ENCODE results near the gene PRDM11.

PRDM11 gene

DNA sequence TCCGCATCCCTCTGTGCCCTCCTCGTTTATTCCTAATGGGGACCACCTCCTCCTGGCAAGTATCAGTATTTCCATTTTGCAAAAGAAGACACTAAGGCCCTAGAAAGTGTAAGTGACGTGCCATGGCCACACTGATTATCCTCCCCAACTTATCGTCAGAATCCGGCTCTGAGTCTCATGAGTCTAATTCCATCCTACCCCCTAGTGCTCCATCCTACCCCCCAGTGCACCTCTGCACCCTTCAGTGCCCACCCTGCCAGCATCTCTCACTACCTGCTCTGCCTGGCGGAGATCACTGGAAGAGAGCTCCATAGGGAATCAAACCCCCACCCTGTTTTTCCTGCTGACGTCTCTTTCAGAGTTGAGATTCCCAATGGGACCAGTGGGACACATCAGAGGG lies 31.8 kb downstream of the PRDM11 start:
- DNase-seq (ENCODE audit: low spot score): no peak

DNA sequence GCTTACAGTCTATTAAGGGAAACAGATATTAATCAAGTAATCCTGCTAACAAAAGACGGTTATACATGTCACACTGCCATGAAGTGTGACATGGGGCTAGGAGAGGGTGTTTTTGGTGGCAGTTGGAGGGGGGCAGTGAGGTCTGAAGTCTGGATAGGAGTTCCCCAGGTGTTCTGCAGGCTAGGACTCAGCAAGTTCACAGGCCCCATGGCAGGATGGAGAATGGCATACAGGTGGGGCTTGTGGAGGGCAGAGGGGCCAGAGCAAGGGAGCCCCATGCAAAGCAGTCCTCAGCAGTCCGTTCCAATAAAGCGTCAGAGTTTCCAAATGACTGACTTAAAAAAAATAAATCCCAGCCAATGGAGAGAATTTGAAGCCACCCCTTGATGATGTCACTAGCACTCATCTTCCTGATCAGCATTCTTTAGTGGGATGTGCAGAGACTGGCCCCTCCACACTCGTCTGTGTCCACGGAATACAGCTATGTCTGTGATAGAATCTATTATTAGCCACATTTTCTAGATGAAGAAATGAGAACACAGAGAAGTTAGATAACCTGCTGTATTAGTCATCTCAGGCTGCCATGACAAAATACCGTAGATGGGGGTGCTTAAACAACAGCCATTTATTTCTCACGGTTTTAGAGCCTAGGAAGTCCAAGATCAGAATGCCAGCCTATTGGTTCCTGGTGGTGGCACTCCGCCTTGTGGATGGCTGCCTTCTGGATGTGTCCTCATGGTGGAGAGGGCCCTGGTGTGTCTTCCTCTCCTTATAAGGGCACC lies 32.6 kb downstream of the PRDM11 start:
- DNase-seq (ENCODE audit: low spot score): peak; percentile 9

DNA sequence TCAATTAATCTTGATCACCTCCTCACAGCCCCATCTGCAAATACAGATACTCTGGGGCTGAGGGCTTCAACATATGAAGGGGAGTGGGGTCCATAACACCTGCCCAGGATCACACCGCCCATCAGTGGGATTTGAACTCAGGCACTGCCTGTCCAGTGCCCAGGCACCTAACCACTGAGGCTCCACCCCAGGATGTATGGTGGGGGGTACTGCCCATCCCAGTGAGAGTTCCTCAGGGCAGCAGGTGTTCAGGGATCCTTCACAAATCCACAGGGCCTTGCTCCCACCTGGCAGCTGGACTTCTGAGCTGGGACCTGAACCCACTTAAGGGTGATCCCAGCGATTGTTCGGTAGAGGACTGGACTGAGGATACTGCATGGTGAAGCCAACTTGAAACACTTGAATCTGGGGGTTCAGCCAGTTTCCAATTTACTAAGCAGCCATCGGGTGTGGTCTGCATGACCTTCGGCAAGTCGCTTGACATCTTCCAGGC lies 33.3 kb downstream of the PRDM11 start:
- DNase-seq (ENCODE audit: low spot score): no peak

DNA sequence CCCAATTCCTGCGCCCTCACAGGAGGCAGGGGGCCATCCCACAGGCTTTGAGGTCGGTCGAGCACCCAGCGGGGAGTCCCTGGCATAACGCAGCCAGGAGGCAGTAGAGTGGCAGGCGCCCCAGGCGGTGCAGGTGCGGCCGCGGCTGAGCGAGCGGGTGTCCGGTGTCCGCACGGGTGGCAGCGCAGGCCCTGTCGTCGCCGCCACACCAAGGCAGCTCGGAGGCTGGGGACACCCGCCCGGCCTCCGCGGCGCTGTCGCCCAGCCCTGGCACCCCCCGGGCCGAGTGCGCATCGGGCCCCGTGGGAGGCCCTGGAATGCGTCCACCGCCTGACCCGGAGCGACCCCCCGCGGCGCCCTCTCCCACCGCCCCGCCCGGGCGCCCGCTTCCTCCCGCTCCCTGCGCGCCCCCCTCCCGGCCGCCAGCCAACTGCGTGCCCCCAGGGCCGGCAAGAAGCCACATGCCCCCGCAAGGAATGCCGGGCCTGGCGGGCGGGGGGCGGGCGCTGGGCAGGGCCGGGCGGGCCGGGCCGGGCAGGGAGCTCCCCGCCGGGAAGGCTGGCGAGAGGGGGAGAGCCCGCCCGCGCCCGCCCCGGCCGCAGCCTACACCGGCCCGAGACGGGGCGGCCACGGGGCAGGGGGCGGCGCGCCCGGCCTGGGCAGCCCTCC lies 33.9 kb downstream of the PRDM11 start:
- DNase-seq (ENCODE audit: low spot score): peak; percentile 19

DNA sequence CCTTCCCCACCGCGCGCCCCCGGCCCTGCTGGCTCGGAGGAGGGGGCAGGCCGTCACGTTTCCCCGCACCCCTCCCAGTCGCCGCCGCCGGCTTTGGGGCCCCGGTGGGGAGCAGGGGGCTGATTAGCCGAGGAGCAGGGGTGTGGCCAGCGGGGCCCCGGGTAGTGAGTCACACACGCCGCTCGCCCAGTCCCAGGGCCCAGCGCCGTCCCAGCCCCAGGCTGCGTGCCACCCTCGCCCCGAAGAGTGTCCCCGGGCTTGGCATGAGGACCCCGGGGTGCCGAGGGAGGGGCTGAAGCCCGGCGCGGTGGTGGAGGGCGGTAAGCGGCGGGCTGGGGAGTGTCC lies 34.4 kb downstream of the PRDM11 start:
- DNase-seq (ENCODE audit: low spot score): peak; percentile 74

DNA sequence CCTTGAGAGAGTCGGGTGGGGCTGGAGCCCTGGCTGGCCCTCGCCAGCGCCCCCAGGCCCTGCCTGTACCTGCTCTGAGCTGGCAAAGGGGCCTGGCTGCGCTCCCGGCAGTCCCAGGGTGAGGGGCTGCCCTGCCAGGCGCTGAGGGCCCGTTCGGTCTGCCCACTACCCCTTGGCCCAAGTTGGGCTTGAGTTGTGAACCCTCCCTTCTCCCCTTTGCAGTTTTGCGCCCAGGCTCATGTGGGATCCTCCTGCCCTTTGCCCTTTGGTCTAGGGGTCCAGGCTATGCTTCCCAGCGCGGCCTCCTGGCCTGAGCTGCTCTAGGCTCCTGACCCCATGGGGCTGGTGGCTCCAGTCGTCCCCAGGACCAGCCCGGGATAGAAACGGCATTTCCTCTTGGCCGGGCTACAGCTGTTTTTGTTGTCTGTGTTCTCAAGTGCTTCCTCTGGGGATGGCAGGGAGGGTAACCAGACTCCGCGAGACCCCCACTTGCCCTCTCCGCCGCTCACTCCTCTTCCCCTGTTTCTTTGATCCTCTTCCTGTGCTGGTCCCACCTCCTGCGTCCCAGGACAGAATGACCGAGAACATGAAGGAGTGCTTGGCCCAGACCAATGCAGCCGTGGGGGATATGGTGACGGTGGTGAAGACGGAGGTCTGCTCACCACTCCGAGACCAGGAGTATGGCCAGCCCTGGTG lies 34.9 kb downstream of the PRDM11 start:
- DNase-seq (ENCODE audit: low spot score): no peak

DNA sequence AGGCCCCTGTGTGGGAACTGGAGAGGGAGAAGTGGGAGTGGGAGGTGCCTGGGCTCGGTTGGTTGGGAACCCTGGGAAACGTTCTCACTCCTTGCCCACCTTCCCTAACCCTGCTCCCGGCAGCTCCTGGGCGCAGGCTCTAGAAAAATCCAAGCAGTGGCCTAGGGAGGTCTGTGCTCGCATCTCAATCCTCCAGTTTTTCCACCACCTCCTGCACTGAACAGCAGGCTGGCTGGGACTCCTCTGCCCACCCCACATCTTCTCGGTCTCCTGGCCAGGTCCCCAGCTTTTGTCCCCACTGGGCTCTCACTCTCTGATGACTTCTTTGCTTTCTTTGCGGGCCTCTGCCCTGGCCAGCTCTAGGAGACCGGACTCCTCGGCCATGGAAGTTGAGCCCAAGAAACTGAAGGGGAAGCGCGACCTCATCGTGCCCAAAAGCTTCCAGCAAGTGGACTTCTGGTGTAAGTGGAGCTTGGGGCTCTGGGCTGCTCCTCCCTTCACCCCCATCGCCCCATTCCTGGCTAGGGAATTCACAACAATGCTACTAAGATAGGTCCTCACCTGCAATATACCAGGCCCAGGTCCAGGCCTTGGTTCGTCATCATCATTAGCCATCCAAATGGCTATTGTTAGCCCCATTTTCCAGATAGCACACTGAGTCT lies 35.6 kb downstream of the PRDM11 start:
- DNase-seq (ENCODE audit: low spot score): no peak

DNA sequence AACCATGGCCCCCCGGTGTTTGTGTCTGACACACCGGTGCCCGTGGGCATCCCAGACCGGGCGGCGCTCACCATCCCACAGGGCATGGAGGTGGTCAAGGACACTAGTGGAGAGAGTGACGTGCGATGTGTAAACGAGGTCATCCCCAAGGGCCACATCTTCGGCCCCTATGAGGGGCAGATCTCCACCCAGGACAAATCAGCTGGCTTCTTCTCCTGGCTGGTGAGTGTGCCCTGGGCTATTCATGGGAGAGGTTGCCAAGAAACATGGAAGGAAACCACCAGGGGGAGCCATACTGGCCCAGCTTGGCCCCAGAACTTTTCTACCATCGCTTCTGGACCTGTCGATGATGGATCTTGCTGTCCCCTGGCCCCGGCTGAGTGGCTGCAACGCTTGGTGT lies 36.5 kb downstream of the PRDM11 start:
- DNase-seq (ENCODE audit: low spot score): peak; percentile 57

DNA sequence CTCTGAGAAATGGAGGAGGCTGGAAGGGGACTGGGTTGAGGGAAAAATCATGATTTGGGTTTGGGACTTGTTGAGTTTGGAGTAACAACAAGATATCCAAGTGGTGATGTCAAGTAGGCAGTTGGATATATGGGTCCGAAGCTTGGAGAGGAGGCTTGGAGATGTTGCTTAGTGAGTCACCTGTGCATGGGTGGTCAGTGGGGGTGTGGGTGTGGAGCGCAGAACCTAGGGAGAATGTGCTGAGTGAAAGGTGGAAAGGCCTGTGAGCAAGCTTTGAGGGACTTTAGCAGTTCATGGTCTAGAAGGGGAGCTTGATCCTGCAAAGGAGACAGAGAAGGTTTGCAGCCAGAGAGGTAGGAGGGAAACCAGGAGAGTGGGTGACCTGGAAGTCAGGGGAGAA lies 38.2 kb downstream of the PRDM11 start:
- no peak for DNase-seq (ENCODE audit: low spot score)

DNA sequence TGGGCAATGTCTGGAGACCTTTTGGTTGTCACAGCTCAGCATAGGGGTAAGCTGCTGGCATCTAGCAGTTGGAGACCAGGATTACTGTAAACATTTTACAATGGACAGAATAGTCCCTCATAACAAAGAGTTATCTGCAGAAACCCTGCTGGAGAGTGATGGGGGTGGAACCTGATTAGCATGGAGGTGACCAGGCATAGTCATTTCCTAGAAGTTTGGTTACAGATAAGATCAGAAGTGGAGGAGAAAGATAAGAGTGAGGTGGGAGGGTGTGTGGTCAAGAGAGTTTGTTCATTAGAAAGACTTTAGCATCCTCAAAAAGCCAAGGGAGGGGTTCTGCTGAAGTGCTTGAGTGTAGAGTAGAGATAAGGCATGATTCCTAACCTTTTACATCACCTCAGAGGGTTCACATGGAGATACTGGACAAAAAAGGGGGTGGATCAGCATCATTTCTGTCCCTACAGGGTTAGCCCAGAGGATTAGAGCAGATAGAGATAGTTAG lies 38.8 kb downstream of the PRDM11 start:
- DNase-seq (ENCODE audit: low spot score): no peak

DNA sequence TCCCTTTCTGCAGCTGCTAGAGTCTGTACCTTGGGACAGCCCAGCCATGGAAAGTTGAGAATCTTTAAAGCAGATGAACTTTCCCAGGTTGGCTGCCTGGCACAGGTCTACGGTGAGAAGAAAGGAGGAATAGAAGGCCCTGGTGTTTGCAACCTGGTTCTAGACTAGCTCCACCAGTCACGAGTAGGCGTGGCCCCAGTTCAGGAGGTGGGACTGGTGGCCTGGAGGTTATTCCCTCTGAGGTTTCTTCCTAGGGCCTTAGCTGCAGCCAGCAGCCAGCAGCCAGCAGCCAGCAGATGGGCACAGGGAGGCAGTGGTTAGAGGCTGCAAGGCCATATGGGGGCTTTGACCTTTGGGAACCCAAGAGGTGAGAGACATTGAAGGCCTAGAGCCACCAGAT lies 40.9 kb downstream of the PRDM11 start:
- DNase-seq (ENCODE audit: low spot score): no peak

DNA sequence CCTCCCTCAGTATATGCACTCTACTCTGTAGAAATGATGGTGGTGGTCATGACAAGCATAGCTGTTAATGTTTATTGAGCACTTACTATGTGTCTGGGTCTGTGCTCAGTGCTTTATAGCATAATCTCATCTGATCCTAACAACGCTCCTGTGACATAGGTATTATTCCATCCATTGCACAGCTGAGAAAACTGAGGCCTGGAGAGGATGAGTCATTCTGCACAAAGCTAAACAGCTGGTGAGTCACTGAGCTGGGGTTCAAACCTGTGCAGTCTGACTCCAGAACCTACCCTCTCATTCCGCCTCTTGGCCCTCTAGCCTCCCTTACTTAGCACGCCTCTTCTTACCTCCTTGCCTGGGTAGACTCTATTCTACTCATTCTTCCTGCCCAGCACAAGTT lies 41.7 kb downstream of the PRDM11 start:
- no peak for DNase-seq (ENCODE audit: low spot score)

DNA sequence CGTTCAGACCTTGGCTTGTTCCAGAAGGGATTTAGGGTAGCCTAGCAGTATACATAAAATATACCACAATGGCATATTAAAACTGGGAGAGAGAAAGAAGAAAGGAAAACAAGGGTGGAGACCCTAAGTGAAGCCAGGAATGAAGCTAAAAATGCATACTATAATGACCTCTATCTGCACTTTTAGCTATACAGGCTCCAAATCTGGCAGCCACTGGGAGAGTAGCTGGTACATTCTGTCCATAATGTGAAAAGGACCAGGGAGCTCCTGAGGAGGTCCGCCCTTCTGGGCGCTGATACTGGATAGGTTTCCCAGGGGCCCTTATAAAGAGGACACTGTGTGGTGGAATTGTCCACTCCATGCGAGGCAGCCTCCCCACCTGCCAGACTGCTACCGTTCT lies 42.8 kb downstream of the PRDM11 start:
- no peak for DNase-seq (ENCODE audit: low spot score)

DNA sequence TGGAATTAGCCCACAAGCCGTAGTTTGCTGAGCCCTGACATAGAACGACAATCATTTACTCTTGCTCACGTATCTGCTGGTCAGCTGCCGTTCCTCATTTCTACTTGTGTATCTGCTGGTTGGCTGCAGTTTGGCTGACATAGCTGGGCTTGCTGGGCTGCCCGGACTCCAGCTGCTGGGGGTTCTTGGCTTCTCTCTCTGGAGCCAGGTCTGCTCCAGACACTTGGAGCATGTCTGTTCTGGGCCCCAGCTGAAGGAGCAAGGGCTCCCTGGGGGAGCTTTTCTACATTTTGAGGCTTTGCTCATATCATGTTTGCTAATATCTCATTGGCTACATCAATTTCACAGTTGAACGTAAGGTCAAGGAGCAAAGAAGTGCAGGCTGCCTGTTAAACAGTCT lies 47.3 kb downstream of the PRDM11 start:
- no peak for DNase-seq (ENCODE audit: low spot score)

DNA sequence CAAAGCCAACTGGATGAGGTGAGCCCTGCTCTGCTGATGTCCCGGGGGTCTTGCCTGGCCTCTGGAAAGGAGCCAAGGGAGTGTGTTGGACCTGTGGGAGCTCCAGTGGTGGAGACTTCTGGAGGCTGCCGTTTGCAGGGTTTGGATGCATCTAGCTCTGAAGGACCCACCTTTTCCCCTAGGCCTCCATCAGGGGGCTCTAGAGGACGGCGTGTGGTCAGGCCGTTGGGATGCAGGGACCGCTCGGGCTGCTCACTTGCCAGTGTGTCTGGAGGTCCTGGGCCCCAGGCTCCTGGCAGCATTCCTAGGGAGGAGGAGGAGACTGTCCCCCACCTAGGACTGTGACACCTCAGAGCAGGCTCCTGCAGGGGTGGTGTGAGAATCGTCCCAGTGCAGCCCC lies 58.3 kb downstream of the PRDM11 start:
- DNase-seq (ENCODE audit: low spot score): no peak

DNA sequence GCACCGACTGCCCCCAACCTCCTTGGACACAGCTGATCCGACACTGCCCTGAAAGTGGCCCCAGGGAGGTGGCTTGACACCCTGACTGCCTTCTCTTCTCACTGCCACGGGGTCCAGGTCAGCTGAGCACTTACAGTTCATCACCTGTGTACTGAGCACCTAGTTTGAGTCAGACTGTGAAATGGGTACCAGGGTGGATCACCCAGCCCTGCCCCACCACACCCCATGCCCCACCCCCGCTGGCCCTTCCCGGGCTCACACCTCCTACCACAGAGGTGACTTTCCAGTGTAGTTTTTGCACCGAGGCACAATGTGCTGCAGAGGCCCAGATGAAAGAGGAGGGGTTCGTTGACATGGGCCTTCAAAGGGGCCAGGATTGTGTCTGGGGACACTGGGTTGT lies 59.5 kb downstream of the PRDM11 start:
- DNase-seq (ENCODE audit: low spot score): no peak

DNA sequence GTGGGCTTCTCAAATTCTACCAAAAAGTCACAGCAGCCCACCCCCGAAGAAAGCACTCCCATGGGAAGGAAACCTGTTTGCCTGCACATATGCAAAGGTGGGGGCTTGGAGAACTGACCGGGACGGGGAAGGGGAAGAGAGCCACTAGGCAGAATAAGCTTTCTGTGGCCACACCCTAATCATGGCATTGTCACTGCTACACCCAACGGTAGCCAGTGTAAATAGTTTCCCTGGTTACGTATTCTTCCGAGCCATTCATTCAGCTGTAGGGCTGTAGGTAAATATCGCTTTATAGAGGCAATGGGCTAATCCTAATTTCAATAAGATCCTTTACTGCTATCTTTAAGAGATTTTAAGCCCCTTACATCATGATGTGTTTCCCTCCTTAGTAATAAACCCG lies 61.7 kb downstream of the PRDM11 start:
- DNase-seq (ENCODE audit: low spot score): no peak

DNA sequence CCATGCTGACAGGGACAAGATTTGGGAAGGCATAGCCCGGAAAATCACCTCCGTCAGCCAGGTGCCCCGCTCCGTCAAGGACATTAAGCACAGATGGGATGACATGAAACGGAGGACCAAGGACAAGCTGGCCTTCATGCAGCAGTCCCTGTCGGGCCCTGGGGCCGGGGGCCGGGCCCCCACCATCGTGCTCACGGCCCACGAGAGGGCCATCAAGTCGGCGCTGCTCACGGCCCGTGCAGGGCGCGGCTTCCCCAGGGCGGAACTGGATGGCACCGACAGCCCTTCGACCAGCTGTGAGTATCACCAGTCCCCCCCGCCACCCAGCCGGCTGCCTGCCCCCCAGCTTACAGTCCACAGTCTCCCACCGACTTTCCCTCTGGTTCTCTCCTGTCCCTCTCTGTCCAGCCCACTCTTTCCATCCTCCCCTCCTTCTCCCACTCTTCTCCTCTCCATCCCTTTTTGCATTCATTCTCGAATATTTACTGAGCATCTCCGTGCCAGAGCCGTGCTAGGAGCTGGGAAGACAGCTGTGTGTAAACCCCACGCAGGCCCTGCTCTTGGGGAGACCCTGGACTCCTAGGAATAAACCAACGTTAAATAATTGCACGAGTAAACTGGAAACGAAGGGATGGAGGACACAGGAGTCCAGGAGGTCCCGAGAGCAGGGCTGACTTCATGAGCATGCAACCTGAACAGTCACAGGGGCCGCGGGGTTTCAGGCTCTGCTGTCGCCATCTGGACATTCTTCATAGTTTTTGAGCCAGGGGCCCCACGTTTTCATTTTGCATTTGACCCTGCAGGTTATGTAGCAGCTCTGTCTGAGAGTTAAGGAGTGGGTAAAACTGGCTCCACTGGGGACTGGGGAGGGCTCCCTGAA lies 62.8 kb downstream of the PRDM11 start:
- no peak for DNase-seq (ENCODE audit: low spot score)

DNA sequence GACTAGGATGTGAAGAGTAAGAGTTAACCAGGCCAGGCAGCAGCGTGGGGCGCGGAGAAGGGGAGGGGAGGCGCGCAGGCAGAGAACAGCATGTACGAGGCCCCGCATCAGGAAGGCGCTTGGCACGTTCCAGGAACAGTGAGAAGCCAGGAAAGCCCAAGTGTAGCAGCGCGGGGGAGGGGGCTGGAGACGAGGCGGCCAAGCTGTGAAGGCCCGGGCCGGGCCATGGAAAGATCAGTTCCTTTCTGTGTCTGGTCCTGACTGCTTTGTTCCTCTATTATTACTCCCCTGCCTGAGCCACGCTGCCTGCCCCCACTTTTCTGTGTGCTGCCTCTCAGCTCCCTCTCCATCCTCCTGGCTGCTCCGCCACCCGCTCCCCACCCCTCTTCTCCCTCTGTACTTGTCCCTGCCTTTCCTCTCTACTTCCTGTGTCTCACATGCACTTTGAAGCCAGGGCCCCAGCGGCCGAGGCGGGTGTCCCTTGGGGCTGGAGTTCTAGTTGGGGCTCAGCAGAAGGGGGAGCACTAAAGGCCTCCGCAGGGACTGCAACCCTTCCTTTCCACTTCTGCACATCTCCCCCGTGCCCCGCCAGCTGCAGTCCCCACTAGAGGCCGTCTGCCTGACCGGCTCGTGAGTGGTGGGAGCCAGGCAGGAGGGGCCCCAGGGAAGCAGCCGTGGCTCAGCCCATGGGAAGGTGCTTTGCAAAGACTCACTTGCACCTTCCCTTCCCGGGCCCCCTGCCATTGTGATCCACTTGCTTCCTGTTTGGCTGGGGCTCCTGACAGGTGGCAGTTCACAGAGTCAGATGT lies 63.7 kb downstream of the PRDM11 start:
- DNase-seq (ENCODE audit: low spot score): no peak

DNA sequence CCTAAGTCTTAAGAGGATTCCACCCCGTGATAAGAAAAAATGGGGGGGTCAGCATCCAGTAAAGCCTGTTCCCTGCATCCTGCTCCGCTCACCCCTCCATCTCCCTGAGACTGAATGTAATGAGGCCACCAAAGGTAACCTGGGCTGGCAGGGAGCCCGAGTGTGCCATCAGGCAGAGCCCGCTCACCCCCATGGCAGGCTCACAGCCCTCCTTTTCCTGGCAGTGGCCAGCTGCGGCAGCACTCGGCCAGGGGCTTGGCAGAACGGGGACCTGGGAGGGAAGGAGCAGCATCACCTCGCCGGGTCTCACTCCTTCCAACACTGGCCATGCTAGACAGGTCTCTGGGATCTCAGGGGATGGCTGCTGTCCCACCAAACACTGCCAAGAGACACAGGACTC lies 64.4 kb downstream of the PRDM11 start:
- DNase-seq (ENCODE audit: low spot score): no peak

DNA sequence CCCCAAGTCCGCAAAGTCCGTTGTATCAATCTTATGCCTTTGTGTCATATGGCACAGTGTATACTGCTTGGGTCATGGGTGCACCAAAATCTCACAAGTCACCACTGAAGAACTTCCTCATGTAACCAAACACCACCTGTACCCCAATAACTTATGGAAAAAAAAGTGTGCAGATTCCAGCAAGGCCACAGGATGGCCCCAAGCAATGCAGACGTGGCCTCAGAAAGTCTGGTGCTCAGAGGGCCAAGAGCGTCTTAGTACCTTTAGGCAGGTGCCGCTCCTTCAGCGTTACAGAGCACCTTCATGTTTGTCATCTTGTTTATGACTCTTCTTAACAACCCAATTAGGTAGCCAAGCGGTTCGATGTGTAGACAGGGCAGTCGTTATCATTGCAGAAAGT lies 65.3 kb downstream of the PRDM11 start:
- DNase-seq (ENCODE audit: low spot score): no peak

All from hematopoietic multipotent progenitor cell treated with erythropoietin and hydrocortisone succinate and interleukin-3 and kit ligand, for 15 days (in vitro differentiated cells).